GM12891 (cell line): Measurements from ENCODE around the gene ZAP70.

Source experiments
- POLR2A ChIP-seq: IDR thresholded peaks from 2 replicates; pipeline ENCODE4 v1.6.1; 2011; ENCODE audit warnings: low read depth, low read length, control low read depth
- POLR2AphosphoS5 ChIP-seq: IDR thresholded peaks from 2 replicates; pipeline ENCODE4 v1.6.1; 2011; ENCODE audit warnings: low read depth, low read length, control low read depth
- POU2F2 ChIP-seq: IDR thresholded peaks from 2 replicates; pipeline ENCODE4 v1.6.1; 2011; ENCODE audit warnings: low read depth, mild to moderate bottlenecking, control low read depth, low read length, moderate library complexity
- SPI1 ChIP-seq: IDR thresholded peaks from 2 replicates; pipeline ENCODE4 v1.6.1; 2011; ENCODE audit warnings: low read depth, low read length, control low read depth
- TAF1 ChIP-seq: IDR thresholded peaks from 2 replicates; pipeline ENCODE4 v1.6.1; 2011; ENCODE audit warnings: low read depth, low read length, control low read depth

- no peak for TF ChIP-seq POLR2AphosphoS5
- TF ChIP-seq POLR2A, result no peak
- no peak for TF ChIP-seq TAF1
- TF ChIP-seq POU2F2, result no peak
- no peak for TF ChIP-seq SPI1
These were observed 14.8 kb downstream of the ZAP70 start for GRCh38 chr2:97728091-97728731.
